Neuronal stem cell (in vitro differentiated cells): ENCODE results near the gene CBFA2T3.

Experiments used
- DNase-seq: peaks from one replicate; pipeline ENCODE4 v3.0.0-alpha.2; 2013; ENCODE audit warnings: low spot score
- H2AFZ ChIP-seq: one replicate; pipeline ENCODE4 v1.6.1; 2013; ENCODE audit warnings: mild to moderate bottlenecking, low read length, inconsistent platforms
- H2AK5ac ChIP-seq: 2 replicates; pipeline ENCODE4 v1.6.1; 2013; ENCODE audit warnings: low read depth, mild to moderate bottlenecking, inconsistent platforms, low read length, moderate library complexity, mixed read lengths
- H2BK120ac ChIP-seq: 2 replicates; pipeline ENCODE4 v1.6.1; 2013; ENCODE audit warnings: low read depth, mild to moderate bottlenecking, inconsistent platforms, low read length, moderate library complexity, mixed read lengths
- H2BK12ac ChIP-seq: one replicate; pipeline ENCODE4 v1.6.1; 2013; ENCODE audit warnings: low read length, inconsistent platforms
- H2BK15ac ChIP-seq: 2 replicates; pipeline ENCODE4 v1.6.1; 2013; ENCODE audit warnings: mild to moderate bottlenecking, low read length, inconsistent platforms, mixed read lengths
- H2BK5ac ChIP-seq: one replicate; pipeline ENCODE4 v1.6.1; 2013; ENCODE audit warnings: inconsistent platforms, mild to moderate bottlenecking, low read length, moderate library complexity
- H3K14ac ChIP-seq: one replicate; pipeline ENCODE4 v1.6.1; 2013; ENCODE audit warnings: low read length, inconsistent platforms
- H3K18ac ChIP-seq: 2 replicates; pipeline ENCODE4 v1.6.1; 2013; ENCODE audit warnings: low read length, inconsistent platforms
- H3K23ac ChIP-seq: 2 replicates; pipeline ENCODE4 v1.6.1; 2013; ENCODE audit warnings: low read depth, mild to moderate bottlenecking, mixed read lengths, low read length, inconsistent platforms; ENCODE audit not compliant: poor library complexity
- H3K27ac ChIP-seq: replicated peaks from 3 replicates; pipeline ENCODE4 v1.5.1; 2013; ENCODE audit warnings: low read length, inconsistent platforms
- H3K27me3 ChIP-seq, 3 experiments: 2 replicates each; pipeline ENCODE4 v1.6.1; 2013; ENCODE audit warnings: low read length in 3 of 3, mild to moderate bottlenecking in 2 of 3, inconsistent platforms in 1 of 3, low read depth in 1 of 3, mixed read lengths in 1 of 3, moderate library complexity in 1 of 3; ENCODE audit not compliant: control insufficient read depth in 3 of 3, insufficient read depth in 3 of 3
- H3K36me3 ChIP-seq, 2 donors: replicated peaks in 1 of 2; 2 replicates each; pipeline ENCODE4 v1.6.1; 2013; ENCODE audit warnings: low read length in 2 of 2; ENCODE audit not compliant: control insufficient read depth in 2 of 2, insufficient read depth in 2 of 2
- H3K4ac ChIP-seq: 2 replicates; pipeline ENCODE4 v1.6.1; 2013; ENCODE audit warnings: inconsistent platforms, mild to moderate bottlenecking, low read length, moderate library complexity
- H3K4me1 ChIP-seq, 2 donors: 1 replicate in 1 of 2; 2 replicates in 1 of 2; pipeline ENCODE4 v1.6.1; 2013; ENCODE audit warnings: low read length in 2 of 2, low read depth in 1 of 2; ENCODE audit not compliant: control insufficient read depth in 2 of 2, insufficient read depth in 1 of 2
- H3K4me2 ChIP-seq: one replicate; pipeline ENCODE4 v1.6.1; 2013; ENCODE audit warnings: mild to moderate bottlenecking, low read length, inconsistent platforms; ENCODE audit not compliant: insufficient read depth, poor library complexity, severe bottlenecking
- H3K4me3 ChIP-seq, 2 donors: 2 replicates each; pipeline ENCODE4 v1.5.1; 2013; ENCODE audit warnings: low read length in 2 of 2, mild to moderate bottlenecking in 2 of 2, inconsistent platforms in 1 of 2, moderate library complexity in 1 of 2
- H3K79me1 ChIP-seq: one replicate; pipeline ENCODE4 v1.6.1; 2013; ENCODE audit warnings: low read depth, mild to moderate bottlenecking, inconsistent platforms, low read length, moderate library complexity
- H3K9ac ChIP-seq: one replicate; pipeline ENCODE4 v1.6.1; 2013; ENCODE audit warnings: mild to moderate bottlenecking, low read depth, low read length, inconsistent platforms; ENCODE audit not compliant: poor library complexity
- H3K9me3 ChIP-seq, 2 donors: replicated peaks in 1 of 2; 2 replicates each; pipeline versions ENCODE3 to v1.6.1; 2013; ENCODE audit warnings: low read length in 2 of 2, mild to moderate bottlenecking in 2 of 2, inconsistent platforms in 1 of 2, low read depth in 1 of 2, mixed read lengths in 1 of 2, moderate library complexity in 1 of 2; ENCODE audit not compliant: control insufficient read depth in 2 of 2, insufficient read depth in 1 of 2
- H4K8ac ChIP-seq: one replicate; pipeline ENCODE4 v1.6.1; 2013; ENCODE audit warnings: low read depth, mild to moderate bottlenecking, inconsistent platforms, low read length, moderate library complexity
- H4K91ac ChIP-seq: one replicate; pipeline ENCODE4 v1.6.1; 2013; ENCODE audit warnings: low read length, low read depth, mild to moderate bottlenecking, inconsistent platforms; ENCODE audit not compliant: poor library complexity
- WGBS, 2 donors: extraction: QIAGEN DNeasy Blood & Tissue Kit; methylation state at CpG; one replicate each; pipeline ENCODE4 v1.1.7; 2013; ENCODE audit warnings: missing lambda C conversion rate in 2 of 2, mixed read lengths in 1 of 2; ENCODE audit not compliant: insufficient read length in 2 of 2, insufficient replicate concordance in 1 of 2; ENCODE audit errors: extremely low coverage in 2 of 2; 5-methylcytosine and 5-hydroxymethylcytosine counted together

Gene CBFA2T3

GRCh38 chr16:88995746-88996535, 18.9 kb upstream of the CBFA2T3 start:
- H2BK15ac ChIP-seq, result peak overlapping the region; percentile 62
- peak overlapping the region; percentile 5 for H2BK120ac ChIP-seq
- no CpG with 5 or more reads among the region's 28 CpGs for WGBS, 2 donors
- no peak overlapping the region for H3K23ac ChIP-seq
- H3K27me3 ChIP-seq, result peaks cover 0 to 19% (median 2%) of the 10 kb centered on the region in 3 experiments
- peak overlapping the region; percentile 81 for H3K18ac ChIP-seq
- peaks cover 14 to 16% of the 10 kb centered on the region in 2 donors for H3K9me3 ChIP-seq
- H2AK5ac ChIP-seq, result peak overlapping the region; percentile 74
- no peak overlapping the region for H4K91ac ChIP-seq
- no peak overlapping the region for H3K14ac ChIP-seq
- no peak for DNase-seq
- H3K4me2 ChIP-seq, result no peak overlapping the region
- no peak overlapping the region for H2BK12ac ChIP-seq
- peaks cover 0 to 15% of the 10 kb centered on the region in 2 donors for H3K4me1 ChIP-seq
- H3K27ac ChIP-seq, result no peak overlapping the region
- H3K79me1 ChIP-seq, result peaks cover under 1% of the 10 kb centered on the region
- no peak overlapping the region for H4K8ac ChIP-seq
- no peak overlapping the region for H2AFZ ChIP-seq
- no peak overlapping the region for H3K4me3 ChIP-seq
- peak overlapping the region; percentile 12 for H3K9ac ChIP-seq
- H2BK5ac ChIP-seq, result peak overlapping the region; percentile 58
- H3K4ac ChIP-seq, result no peak overlapping the region
- H3K36me3 ChIP-seq, result no peaks in the 10 kb centered on the region

GRCh38 chr16:88995194-88995593, 18.2 kb upstream of the CBFA2T3 start:
- Histone ChIP-seq H3K23ac (no peak overlapping the region), H3K4ac (no peak overlapping the region), H3K79me1 (peaks cover 2% of the 10 kb centered on the region), H2BK12ac (no peak overlapping the region), H3K4me1 (peaks cover 0 to 15% of the 10 kb centered on the region in 2 donors), H3K36me3 (no peaks in the 10 kb centered on the region), H3K27me3 (peaks cover 0 to 22% (median under 1%) of the 10 kb centered on the region in 3 experiments), H3K4me3 (no peak overlapping the region), H3K9me3 (peaks cover 11 to 12% of the 10 kb centered on the region in 2 donors), H3K27ac (no peak overlapping the region), H3K14ac (no peak overlapping the region), H3K4me2 (no peak overlapping the region), H4K91ac (no peak overlapping the region), H4K8ac (no peak overlapping the region), H2BK120ac (no peak overlapping the region), H3K18ac (peak overlapping the region; percentile 81), H3K9ac (no peak overlapping the region), H2BK15ac (no peak overlapping the region), H2BK5ac (no peak overlapping the region), H2AFZ (no peak overlapping the region), H2AK5ac (peak overlapping the region; percentile 0)
- no peak for DNase-seq
- no CpG with 5 or more reads among the region's 16 CpGs for WGBS, 2 donors

- Histone ChIP-seq H2BK12ac (no peak overlapping the region), H3K27me3 (peaks cover 0 to 26% (median 0%) of the 10 kb centered on the region in 3 experiments), H3K27ac (no peak overlapping the region), H3K36me3 (no peaks in the 10 kb centered on the region), H2AFZ (no peak overlapping the region), H4K91ac (no peak overlapping the region), H3K9me3 (peaks cover 10% of the 10 kb centered on the region in 2 donors), H2AK5ac (peak overlapping the region; percentile 83), H3K4me2 (no peak overlapping the region), H3K14ac (no peak overlapping the region), H2BK120ac (no peak overlapping the region), H2BK15ac (peak overlapping the region; percentile 69), H3K23ac (no peak overlapping the region), H2BK5ac (no peak overlapping the region), H3K79me1 (peaks cover 2% of the 10 kb centered on the region), H3K4ac (no peak overlapping the region), H3K4me1 (peaks cover 0 to 15% of the 10 kb centered on the region in 2 donors), H4K8ac (no peak overlapping the region), H3K18ac (peak overlapping the region; percentile 81), H3K4me3 (no peak overlapping the region), H3K9ac (no peak overlapping the region)
- DNase-seq, result no peak
- no CpG with 5 or more reads among the region's 12 CpGs for WGBS, 2 donors
Observed at GRCh38 chr16:88994695-88995094, 17.7 kb upstream of the CBFA2T3 start.

- H3K4me3 ChIP-seq, result no peak overlapping the region
- WGBS, 2 donors, result no CpG with 5 or more reads among the region's 19 CpGs
Observed at GRCh38 chr16:88993946-88994600, 17.1 kb upstream of the CBFA2T3 start.

More at GRCh38 chr16:88993946-88994600, 17.1 kb upstream of the CBFA2T3 start:
- Histone ChIP-seq H2AFZ (no peak overlapping the region), H2BK5ac (peak overlapping the region; percentile 19), H2BK120ac (no peak overlapping the region), H4K91ac (no peak overlapping the region), H3K9ac (peak overlapping the region; percentile 44), H3K23ac (no peak overlapping the region), H3K79me1 (peaks cover 2% of the 10 kb centered on the region), H3K18ac (peak overlapping the region; percentile 24), H3K14ac (no peak overlapping the region), H3K27me3 (peaks cover 0 to 31% (median 0%) of the 10 kb centered on the region in 3 experiments), H3K4ac (no peak overlapping the region), H4K8ac (no peak overlapping the region), H3K4me2 (no peak overlapping the region), H2BK12ac (peak overlapping the region; percentile 73), H3K36me3 (no peaks in the 10 kb centered on the region), H2BK15ac (peak overlapping the region; percentile 69), H2AK5ac (peak overlapping the region; percentile 83), H3K4me1 (peaks cover 0 to 15% of the 10 kb centered on the region in 2 donors), H3K27ac (no peak overlapping the region), H3K9me3 (peaks cover 8 to 10% of the 10 kb centered on the region in 2 donors)
- no peak for DNase-seq
